K562 treated with DMSO at 1 percent for 4 hours (cell line): ENCODE measurements around the gene RBM26. TPM values are rescaled to one million over a fixed set of nuclear protein-coding genes. Genes with fewer than 3 reads are reported as not detected.

Source experiments
- total RNA-seq: library from RNA; unstranded; fragments of 300-600 nt; gene quantifications from 2 replicates; pipeline ENCODE4 v1.2.3, GENCODE V29; 2022; ENCODE audit not compliant: insufficient read depth

RBM26 gene
- total RNA-seq: 5.2 and 7.9 TPM in 2 replicates

GRCh38 chr13:79405831-79406596, at the start of gene RBM26:
Gene RBM26 (minus strand): TSS chr13:79406255. CDS start chr13:79405774, 481 bp downstream.

Other genes with a start within 250 kb of the RBM26 start
- gene NDFIP2, start 74.9 kb upstream of the RBM26 start, total RNA-seq: 23.3 and 33.8 TPM in 2 replicates